ENCODE data around the gene TMSB4X. TPM values are rescaled to one million over a fixed set of nuclear protein-coding genes. Genes with fewer than 3 reads are reported as not detected.

The TMSB4X gene
- total and polyA plus RNA-seq, 2 of the 4 experiments (the other 2 are of a cell fraction): 4,648 to 11,116 TPM

- no peaks in the 10 kb centered on the region for H4K20me1 ChIP-seq (ENCODE audit: insufficient read depth, low read length)
- peak overlapping the region; percentile 69 for H4K5ac ChIP-seq (ENCODE audit: low read depth, low read length)
- peaks cover 14% of the 10 kb centered on the region for H3K4me1 ChIP-seq (ENCODE audit: control insufficient read depth, insufficient read depth, low read length)
- ATAC-seq (ENCODE audit: low read depth) (no peak), DNase-seq (no peak)
- no peak overlapping the region for H3K56ac ChIP-seq (ENCODE audit: extremely low read depth, insufficient read depth, low read length)
- no peak overlapping the region; the same call in 1 of the 2 replicates for H3K9ac ChIP-seq (ENCODE audit: low read depth, low read length)
- peak overlapping the region; percentile 97 for H2BK120ac ChIP-seq (ENCODE audit: low read depth, low read length)
- intact Hi-C loops (cut with micrococcal nuclease) (loop anchor here (2.0 to 10.0 kb wide), 2 partner anchors 452 to 698 kb away; no protein-coding TSS in a partner anchor), in situ Hi-C loops (cut with MboI; ENCODE audit: low sequenced_read_pairs) (no loop called here), dilution Hi-C loops (cut with HindIII; ENCODE audit: low sequenced_read_pairs, unreplicated experiment) (no loop called here)
- WGBS, 2 experiments (ENCODE audit: extremely low coverage in 2 of 2, insufficient read length in 1 of 2): no CpG with 5 or more reads among the region's 4 CpGs
- H4K91ac ChIP-seq (ENCODE audit: insufficient read depth, low read depth, low read length): peak overlapping the region; percentile 46; the same call in 1 of the 2 replicates
- no peak overlapping the region; the same call in 1 of the 2 replicates for H3K14ac ChIP-seq (replicated peaks; ENCODE audit: low read depth, low read length)
- H3K4ac ChIP-seq (ENCODE audit: low read depth, low read length): peak overlapping the region; percentile 6
- H2AK9ac ChIP-seq (replicated peaks; ENCODE audit: low read depth, low read length, poor library complexity): no peak overlapping the region
- no peak overlapping the region for H2BK15ac ChIP-seq (ENCODE audit: low read depth, low read length)
- H3K36me3 ChIP-seq (ENCODE audit: control insufficient read depth, insufficient read depth, low read length): no peaks in the 10 kb centered on the region
- no peak overlapping the region for H3K4me3 ChIP-seq (ENCODE audit: insufficient read depth, low read depth, low read length)
- peaks cover 0 to 13% of the 10 kb centered on the region in 2 experiments; a peak in 3 of 4 replicates for H3K79me1 ChIP-seq (ENCODE audit: low read depth in 1 of 2, low read length in 2 of 2)
- H2AFZ ChIP-seq (replicated peaks; ENCODE audit: low read length, poor library complexity): no peak overlapping the region
- no peaks in the 10 kb centered on the region for H3K27me3 ChIP-seq (ENCODE audit: control insufficient read depth, insufficient read depth, low read length)
- no peak overlapping the region for H3K27ac ChIP-seq (ENCODE audit: insufficient read depth, low read length)
- TF ChIP-seq RCOR1 (IDR thresholded peaks at IDR 0.05; ENCODE audit: insufficient replicate concordance, low read length): no peak
- TF ChIP-seq CEBPB (IDR thresholded peaks at IDR 0.05; ENCODE audit: low read depth, low read length): no peak
- no peak for TF ChIP-seq FOS (IDR thresholded peaks at IDR 0.05; ENCODE audit: low read depth, low read length)
- no peak for TF ChIP-seq RAD21 (IDR thresholded peaks at IDR 0.05; ENCODE audit: low read length)
- TF ChIP-seq RFX5 (IDR thresholded peaks at IDR 0.05; ENCODE audit: low read depth, low read length): no peak
- TF ChIP-seq SMC3 (IDR thresholded peaks at IDR 0.05; ENCODE audit: low read depth, low read length): no peak
- TF ChIP-seq BHLHE40 (IDR thresholded peaks at IDR 0.05; ENCODE audit: low read depth, low read length): no peak
- TF ChIP-seq NFE2L2 (IDR thresholded peaks at IDR 0.05; ENCODE audit: low read depth, low read length): no peak
- no peak for TF ChIP-seq ELK1 (IDR thresholded peaks at IDR 0.05; ENCODE audit: borderline replicate concordance, low read depth, low read length)
- no peak for TF ChIP-seq MXI1 (IDR thresholded peaks at IDR 0.05; ENCODE audit: borderline replicate concordance, low read depth, low read length)
- TF ChIP-seq CTCF (conservative IDR thresholded peaks at IDR 0.05; ENCODE audit: low read depth, low read length): no peak
- TF ChIP-seq POLR2A (IDR thresholded peaks at IDR 0.05; ENCODE audit: low read depth, low read length): no peak
- TF ChIP-seq MAZ (IDR thresholded peaks at IDR 0.05; ENCODE audit: borderline replicate concordance, low read depth, low read length): no peak
- TF ChIP-seq USF2 (IDR thresholded peaks at IDR 0.05; ENCODE audit: low read depth, low read length): no peak
- no peak for TF ChIP-seq MAFK (IDR thresholded peaks at IDR 0.05; ENCODE audit: low read depth, low read length)
- no peak for TF ChIP-seq CHD1 (IDR thresholded peaks at IDR 0.05; ENCODE audit: low read depth, low read length)
- H3K23ac ChIP-seq (ENCODE audit: low read depth, low read length): no peak overlapping the region
- no peak overlapping the region for H2BK5ac ChIP-seq (ENCODE audit: low read depth, low read length, poor library complexity, severe bottlenecking)
- POLR2A ChIA-PET (ENCODE audit: unreplicated experiment): interaction anchor here (0.8 kb wide), 1 partner anchor 33 kb away, joined by 9 read pairs; no protein-coding TSS in a partner anchor
- peaks cover 7% of the 10 kb centered on the region; the same call in 1 of the 2 replicates for H3K9me1 ChIP-seq (ENCODE audit: insufficient read depth, low read length)
- CTCF ChIA-PET: interaction anchor here (0.6 to 1.3 kb wide), 15 partner anchors 8 to 1078 kb away, joined by 3 to 21 read pairs (median 4); no protein-coding TSS in a partner anchor
- no TSS peak for BruUV-seq (replicated peaks)
- H3K9me3 ChIP-seq (ENCODE audit: control insufficient read depth, insufficient read depth, low read length): no peaks in the 10 kb centered on the region
- H3K18ac ChIP-seq (ENCODE audit: low read depth, low read length): peak overlapping the region; percentile 49; the same call in 1 of the 2 replicates
- peak overlapping the region; percentile 32 for H2AK5ac ChIP-seq (ENCODE audit: low read depth, low read length)
- H2BK20ac ChIP-seq (ENCODE audit: low read depth, low read length): peak overlapping the region; percentile 27; the same call in 1 of the 2 replicates
- H4K8ac ChIP-seq (ENCODE audit: low read depth in 2 of 2, low read length in 2 of 2): peak overlapping the region in 1 of 2 experiments; percentile 56; a peak in 1 of 4 replicates
- H3K4me2 ChIP-seq (ENCODE audit: low read depth, low read length): no peak overlapping the region
These were observed 28.5 kb upstream of the TMSB4X start for GRCh38 chrX:12946406-12946805.
